GM19043 (cell line): ENCODE data around the gene EPB41L4A.
"Not testable (repeated sequence)": the region's sequence is repeated elsewhere in the genome, so short reads cannot be mapped to it uniquely, and the experiment has no call there.

Source experiments
- ATAC-seq: cut with Tn5 transposase; IDR thresholded peaks from one replicate; pipeline ENCODE4 v1.9.1; 2021; ENCODE audit warnings: low read depth; ENCODE audit not compliant: unreplicated experiment

The EPB41L4A gene

GRCh38 chr5:112403069-112403468 lies 16.0 kb downstream of the EPB41L4A start:
- no peak for ATAC-seq

DNA sequence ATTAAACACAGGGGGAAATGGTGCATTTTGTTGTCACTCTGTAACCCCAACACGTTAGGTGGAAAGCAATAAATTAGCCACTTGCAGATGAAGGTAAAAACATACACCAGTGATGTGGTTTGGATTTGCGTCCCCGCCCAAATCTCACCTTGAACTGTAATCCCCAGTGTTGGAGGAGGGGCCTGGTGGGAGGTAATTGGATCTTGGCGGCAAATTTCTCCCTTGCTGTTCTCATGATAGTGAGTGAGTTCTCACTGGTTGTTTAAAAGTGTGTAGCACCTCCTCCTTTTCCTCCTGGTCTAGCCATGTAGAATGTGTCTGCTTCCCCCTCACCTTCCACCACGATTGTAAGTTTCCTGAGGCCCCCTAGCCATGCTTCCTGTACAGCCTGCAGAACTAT lies 17.2 kb downstream of the EPB41L4A start:
- no peak for ATAC-seq

GRCh38 chr5:112397690-112398089 lies 21.4 kb downstream of the EPB41L4A start:
- ATAC-seq: no peak

- ATAC-seq: no peak
These were observed 22.6 kb downstream of the EPB41L4A start for GRCh38 chr5:112396430-112396829.

DNA sequence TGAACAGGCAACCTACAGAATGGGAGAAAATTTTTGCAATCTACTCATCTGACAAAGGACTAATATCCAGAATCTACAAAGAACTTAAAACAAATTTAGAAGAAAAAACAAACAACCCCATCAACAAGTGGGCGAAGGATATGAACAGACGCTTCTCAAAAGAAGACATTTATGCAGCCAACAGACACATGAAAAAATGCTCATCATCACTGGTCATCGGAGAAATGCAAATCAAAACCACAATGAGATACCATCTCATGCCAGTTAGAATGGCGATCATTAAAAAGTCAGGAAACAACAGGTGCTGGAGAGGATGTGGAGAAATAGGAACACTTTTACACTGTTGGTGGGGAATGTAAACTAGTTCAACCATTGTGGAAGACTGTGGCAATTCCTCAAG lies 23.8 kb downstream of the EPB41L4A start:
- ATAC-seq: not testable (repeated sequence)

DNA sequence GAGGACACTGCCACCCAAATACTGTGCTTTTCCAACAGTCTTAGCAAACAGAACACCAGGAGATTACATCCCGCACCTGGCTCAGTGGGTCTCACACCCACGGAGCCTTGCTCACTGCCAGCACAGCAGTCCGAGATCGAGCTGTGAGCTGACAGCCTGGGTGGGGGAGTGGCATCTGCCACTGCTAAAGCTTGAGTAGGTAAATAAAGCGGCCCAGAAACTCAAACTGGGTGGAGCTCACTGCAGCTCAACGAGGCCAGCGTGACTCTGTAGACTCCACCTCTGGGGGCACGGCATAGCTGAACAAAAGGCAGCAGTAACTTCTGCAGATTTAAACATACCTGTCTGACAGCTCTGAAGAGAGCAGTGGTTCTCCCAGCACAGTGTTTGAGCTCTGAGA lies 28.8 kb downstream of the EPB41L4A start:
- no peak for ATAC-seq

DNA sequence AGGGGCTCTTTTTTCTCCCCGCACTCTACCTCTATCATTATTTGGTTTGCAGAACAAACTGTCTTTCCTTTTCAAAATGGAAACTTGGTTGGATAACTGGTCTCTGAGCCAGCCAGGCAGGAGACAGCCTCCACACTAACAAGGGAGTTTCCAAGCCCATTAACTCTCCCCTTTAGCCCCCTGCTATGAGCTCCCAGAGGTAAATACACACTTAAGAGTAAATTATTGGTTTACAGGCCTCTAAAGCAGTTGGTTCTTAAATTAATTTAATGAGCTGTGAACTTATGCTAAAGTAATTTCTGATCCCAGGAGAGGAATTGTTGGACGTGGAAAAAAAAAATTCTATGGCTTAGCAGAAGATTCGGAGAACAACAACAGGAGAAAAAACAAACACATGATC lies 30.3 kb downstream of the EPB41L4A start:
- no peak for ATAC-seq

GRCh38 chr5:112388074-112388473 lies 31.0 kb downstream of the EPB41L4A start:
- ATAC-seq: no peak

DNA sequence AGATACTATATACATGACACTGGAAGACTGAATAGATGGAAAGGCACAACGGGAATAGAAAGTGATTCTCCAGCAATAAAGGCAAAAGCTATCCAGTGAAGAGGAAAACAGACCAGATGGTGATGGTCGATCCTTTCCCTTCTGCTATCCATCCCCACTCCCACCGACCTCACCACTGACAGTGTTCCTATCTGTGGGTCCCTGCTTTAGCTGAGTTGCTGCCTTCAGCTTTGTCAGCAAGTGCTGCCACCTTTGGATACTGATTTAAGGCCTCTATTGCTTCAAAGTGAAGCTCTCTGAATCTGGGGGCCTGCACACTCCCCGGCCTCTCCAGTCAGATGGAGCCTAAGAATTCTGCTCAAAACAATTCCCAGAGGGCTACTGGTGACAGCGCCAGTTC lies 32.3 kb downstream of the EPB41L4A start:
- no peak for ATAC-seq

DNA sequence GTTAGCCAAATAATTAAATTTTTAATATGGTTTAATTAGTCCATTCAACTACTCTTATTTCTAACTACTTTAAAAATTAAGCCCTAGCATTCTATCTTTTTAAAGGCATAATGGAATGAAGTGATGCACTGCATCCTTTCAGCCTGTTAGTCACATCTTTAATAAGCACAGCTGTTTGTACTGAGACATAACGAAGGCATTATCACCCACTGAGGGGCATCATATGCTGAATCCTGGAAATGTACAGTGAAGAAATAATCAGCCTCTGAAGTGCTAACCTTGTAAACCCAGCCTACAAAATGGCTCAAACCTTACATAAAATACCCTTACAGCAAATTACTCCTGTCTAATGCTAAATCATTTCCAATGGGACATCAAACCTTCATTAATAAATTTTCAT lies 33.1 kb downstream of the EPB41L4A start:
- ATAC-seq: no peak

DNA sequence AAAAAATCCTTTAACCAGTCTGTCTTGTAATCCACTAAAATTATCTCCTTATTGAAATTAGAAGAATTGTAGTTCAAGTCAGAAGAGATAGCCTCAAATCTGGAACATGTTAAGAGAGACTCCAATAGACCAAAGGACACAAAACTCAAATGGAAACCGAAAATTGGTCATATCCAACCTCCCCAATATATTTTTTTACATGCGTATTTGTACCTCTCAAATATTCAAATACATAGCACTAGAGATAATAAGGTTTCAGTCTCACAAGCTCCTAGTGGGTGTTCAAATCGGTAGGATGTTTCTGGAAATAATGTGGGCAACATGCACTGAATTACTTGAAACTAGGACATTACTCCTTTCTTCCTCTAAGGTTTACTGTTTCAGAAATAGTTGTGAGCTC lies 33.5 kb downstream of the EPB41L4A start:
- no peak for ATAC-seq

- ATAC-seq: no peak
These were observed 34.6 kb downstream of the EPB41L4A start for GRCh38 chr5:112384523-112384922.

DNA sequence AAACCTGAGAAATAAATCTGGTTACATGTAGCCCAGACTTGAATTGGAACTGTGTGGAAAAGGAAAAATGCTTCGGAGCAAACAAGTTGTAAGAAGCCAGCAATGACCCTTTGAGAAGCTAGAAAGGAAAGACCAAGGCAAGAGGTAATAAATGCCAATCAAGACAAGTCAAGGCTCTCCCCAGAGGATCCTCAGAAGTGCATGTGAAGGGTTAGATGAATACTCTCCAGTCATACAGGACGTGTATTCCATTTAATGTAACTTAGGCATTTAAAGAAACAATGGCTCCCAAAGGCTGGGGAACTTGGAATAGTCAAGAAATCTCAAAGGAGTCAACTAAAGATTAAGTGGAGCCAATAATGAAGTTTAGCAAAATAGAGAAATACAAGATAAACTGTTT lies 36.2 kb downstream of the EPB41L4A start:
- no peak for ATAC-seq

DNA sequence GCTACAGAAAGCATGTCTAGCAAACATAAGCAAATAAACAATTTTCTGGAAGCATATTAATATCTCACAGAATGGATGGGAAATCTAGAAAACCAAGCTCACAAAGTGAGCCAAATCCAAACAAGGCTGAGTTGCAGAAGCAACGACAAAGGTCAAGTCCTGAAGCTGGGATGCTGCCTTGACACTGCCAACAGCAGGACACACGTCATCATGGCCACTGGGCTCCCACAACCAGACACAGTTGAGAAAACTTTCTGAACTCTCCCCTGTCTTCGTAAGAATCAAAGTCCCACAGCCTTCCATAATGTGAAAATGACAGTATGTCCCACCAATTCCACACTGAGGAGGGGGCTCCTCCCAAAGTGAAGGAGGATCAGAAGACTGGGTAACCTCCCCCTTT lies 37.6 kb downstream of the EPB41L4A start:
- no peak for ATAC-seq

DNA sequence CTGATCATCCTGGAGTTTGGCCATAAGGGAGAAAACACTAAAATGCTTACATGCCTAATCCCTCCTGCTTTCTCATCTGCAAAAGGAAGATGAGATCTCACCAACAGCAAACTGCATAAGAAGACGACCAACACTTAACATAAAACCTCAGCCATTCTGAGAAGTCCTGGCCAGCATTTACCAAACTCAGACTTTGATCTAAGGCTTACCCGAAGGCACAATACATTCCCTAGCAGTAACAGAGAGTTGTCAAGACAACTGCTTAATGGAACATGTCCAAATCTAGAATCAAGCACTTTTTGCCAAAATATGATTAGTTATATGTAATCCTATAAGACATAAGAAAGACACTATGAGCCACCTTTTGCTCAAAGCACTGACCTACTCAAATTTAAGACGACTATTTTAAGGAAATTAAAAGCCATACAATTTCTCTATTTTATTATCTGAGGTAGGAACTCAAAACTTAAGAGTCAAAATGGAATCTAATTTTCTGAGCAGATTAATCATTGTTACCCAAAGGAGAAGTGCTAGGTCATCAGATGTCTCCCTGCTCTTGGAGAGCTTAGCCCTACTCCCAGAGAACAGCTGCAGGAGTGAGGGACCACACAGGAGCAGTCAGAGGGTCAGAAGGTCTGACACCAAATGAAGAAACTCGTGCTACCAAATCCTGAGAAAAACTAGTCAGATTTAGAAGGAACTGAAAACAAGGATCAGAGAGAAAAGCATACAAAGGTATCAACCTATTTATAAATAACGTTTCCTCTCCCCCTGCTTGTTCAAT lies 39.3 kb downstream of the EPB41L4A start:
- no peak for ATAC-seq

DNA sequence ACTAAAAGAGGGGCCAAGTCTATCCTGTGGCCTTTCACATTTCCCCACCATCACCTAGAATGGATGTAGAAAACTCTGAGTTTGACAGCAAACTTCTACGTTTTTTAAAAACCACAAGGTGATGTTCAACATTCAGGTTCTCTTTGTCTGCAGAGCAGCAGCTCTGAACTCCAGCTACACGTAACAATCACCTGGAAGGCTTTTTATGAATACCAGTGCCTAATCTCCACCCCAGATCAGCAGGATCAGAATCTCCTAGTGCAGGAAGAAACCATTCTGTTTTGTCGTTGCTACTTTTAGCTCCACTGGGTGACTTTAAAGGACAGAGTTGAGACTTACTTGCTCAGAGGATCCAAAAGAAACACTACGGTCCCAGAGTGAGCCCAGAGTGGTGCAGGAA lies 44.3 kb downstream of the EPB41L4A start:
- no peak for ATAC-seq

DNA sequence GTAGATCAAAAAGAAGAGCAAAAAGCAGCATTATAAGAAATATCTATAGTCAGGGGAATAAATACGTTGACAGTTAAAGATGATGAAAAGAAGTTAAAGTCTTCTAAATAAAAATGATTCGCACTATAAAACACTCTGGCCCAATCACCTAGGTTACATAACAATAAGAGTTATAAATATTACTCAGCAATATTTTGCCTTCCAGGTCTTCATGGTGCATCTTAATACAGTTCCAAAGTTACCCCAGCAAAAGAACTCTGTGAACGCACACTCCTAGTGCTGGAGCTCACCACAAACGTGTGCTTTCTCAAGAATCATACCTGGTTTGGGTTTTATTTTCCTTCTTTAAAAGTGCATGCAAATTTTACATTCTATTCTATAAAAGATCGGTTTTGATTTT lies 44.7 kb downstream of the EPB41L4A start:
- ATAC-seq: no peak

- ATAC-seq: no peak
These were observed 45.2 kb downstream of the EPB41L4A start for GRCh38 chr5:112373885-112374284.

- ATAC-seq: no peak
These were observed 46.5 kb downstream of the EPB41L4A start for GRCh38 chr5:112372543-112372942.

- ATAC-seq: no peak
These were observed 48.0 kb downstream of the EPB41L4A start for GRCh38 chr5:112371067-112371466.

DNA sequence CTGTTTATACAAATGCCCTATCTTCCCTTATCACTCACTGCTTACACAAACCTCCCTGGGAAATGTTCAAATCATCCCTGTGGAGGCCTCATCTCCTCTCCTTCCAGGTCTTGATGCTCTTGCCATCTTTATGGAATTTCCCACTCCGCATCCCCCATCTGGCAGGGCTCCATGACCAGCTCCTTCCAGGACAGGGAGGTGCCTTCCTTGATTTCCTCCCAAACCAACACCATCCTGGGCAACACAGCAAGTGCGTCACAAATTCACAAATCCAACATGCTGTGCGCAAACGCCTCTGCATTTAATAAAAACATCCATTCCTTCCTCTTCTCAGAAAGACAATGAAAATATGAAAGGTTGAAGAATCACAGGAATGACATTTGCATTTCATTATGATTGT lies 51.7 kb downstream of the EPB41L4A start:
- ATAC-seq: no peak

GRCh38 chr5:112366987-112367386 lies 52.1 kb downstream of the EPB41L4A start:
- peak; percentile 47 for ATAC-seq

GRCh38 chr5:112360740-112361139 lies 58.3 kb downstream of the EPB41L4A start:
- not testable (repeated sequence) for ATAC-seq
